ENCODE measurements around the gene ECPAS. TPM values are rescaled to one million over a fixed set of nuclear protein-coding genes. Genes with fewer than 3 reads are reported as not detected.

ECPAS gene
- total and polyA plus RNA-seq, 9 donors = 23.5 to 97.6 (median 69.7) TPM

DNA sequence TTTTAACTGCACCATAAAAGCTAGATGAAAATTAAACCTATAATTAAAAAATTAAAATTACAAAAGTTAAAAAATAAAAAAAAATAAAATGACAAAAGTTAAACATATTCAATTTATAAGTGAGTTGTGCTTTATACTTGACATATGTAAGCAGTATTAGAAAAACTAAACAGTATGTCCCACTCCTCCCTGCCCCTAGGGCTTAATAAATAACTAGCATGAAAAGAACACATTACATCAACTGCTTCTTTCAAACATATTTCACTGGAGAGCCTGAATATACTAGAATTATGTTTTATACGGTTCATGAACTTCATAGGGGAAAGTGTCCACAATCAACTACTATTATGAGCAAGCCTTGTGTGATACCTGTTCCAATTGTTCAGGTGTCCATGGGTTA is 47.6 kb downstream of the ECPAS start:
- peaks cover 2% of the 10 kb centered on the region for H3K4me1 ChIP-seq (ENCODE audit: insufficient read depth)
- no peak overlapping the region for H3K4me3 ChIP-seq
- intact Hi-C loops (cut with DNase I) = no loop called here
- no peak for TF ChIP-seq POLR2A (IDR thresholded peaks at IDR 0.05)
- no peaks in the 10 kb centered on the region for H3K9me3 ChIP-seq
- no peaks in the 10 kb centered on the region for H3K36me3 ChIP-seq
- WGBS, 3 donors = 67 to 84% (median 70%) methylated on average over 1 of the region's 1 CpG
- no peak for DNase-seq
- H3K27me3 ChIP-seq = no peaks in the 10 kb centered on the region
- no peak overlapping the region for H3K27ac ChIP-seq

DNA sequence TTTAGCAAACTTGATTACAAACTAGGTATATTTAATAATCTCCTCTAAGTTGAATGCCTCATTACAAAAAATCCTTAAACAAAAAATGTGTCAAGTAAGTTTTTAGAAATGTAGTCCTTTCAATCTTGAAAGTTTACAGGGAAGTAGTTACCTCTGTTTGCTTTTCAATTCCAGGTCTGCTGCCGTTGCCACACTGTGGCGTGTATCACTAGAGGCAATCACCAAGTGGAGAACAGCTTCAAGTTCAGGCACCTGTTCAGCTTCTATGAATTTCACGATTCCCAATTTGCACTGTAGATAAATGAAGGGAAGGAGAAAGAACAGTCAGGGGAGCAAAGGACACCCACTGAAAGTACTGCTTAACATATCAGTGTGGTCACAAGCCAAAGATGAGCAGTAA is 51.1 kb downstream of the ECPAS start:
- no peak overlapping the region for H3K27ac ChIP-seq
- 88 to 92% (median 89%) methylated on average over 3 of the region's 3 CpGs for WGBS, 3 donors
- TF ChIP-seq, protein P1, sequence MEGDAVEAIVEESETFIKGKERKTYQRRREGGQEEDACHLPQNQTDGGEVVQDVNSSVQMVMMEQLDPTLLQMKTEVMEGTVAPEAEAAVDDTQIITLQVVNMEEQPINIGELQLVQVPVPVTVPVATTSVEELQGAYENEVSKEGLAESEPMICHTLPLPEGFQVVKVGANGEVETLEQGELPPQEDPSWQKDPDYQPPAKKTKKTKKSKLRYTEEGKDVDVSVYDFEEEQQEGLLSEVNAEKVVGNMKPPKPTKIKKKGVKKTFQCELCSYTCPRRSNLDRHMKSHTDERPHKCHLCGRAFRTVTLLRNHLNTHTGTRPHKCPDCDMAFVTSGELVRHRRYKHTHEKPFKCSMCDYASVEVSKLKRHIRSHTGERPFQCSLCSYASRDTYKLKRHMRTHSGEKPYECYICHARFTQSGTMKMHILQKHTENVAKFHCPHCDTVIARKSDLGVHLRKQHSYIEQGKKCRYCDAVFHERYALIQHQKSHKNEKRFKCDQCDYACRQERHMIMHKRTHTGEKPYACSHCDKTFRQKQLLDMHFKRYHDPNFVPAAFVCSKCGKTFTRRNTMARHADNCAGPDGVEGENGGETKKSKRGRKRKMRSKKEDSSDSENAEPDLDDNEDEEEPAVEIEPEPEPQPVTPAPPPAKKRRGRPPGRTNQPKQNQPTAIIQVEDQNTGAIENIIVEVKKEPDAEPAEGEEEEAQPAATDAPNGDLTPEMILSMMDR (IDR thresholded peaks at IDR 0.05) = no peak
- TF ChIP-seq EP300 (IDR thresholded peaks at IDR 0.05) (no peak), POLR2A (IDR thresholded peaks at IDR 0.05) (no peak)
- no peak overlapping the region for H3K4me3 ChIP-seq
- H3K36me3 ChIP-seq = no peaks in the 10 kb centered on the region
- peaks cover 2% of the 10 kb centered on the region for H3K4me1 ChIP-seq (ENCODE audit: insufficient read depth)
- DNase-seq = no peak
- no peaks in the 10 kb centered on the region for H3K9me3 ChIP-seq
- intact Hi-C loops (cut with DNase I) = no loop called here
- H3K27me3 ChIP-seq = no peaks in the 10 kb centered on the region

DNA sequence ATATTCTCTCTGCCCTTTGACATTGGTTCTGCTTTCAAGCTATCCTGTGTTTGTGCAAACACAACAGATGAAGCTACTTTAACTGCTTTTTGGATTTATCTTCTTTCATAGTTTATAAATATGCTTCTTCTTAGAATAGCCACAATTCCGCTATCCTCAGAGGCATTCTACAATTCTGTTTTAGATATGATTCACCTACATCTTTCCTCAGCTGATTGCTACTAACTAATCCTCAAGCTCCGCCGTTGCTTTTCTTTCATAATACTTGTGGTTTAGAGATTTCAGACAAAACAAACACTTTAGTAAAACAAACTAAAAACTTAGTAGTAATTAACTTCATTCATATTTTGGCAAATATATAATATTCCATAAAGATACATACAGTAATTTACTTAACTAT is 52.5 kb downstream of the ECPAS start:
- no peaks in the 10 kb centered on the region for H3K9me3 ChIP-seq
- no peak overlapping the region for H3K4me3 ChIP-seq
- 28 to 52% (median 34%) methylated on average over 3 of the region's 3 CpGs for WGBS, 3 donors
- H3K36me3 ChIP-seq = no peaks in the 10 kb centered on the region
- TF ChIP-seq, protein P1 (IDR thresholded peaks at IDR 0.05) = no peak
- TF ChIP-seq POLR2A (IDR thresholded peaks at IDR 0.05) = no peak
- no peak for TF ChIP-seq EP300 (IDR thresholded peaks at IDR 0.05)
- H3K27me3 ChIP-seq = no peaks in the 10 kb centered on the region
- intact Hi-C loops (cut with DNase I) = no loop called here
- peaks cover 2% of the 10 kb centered on the region for H3K4me1 ChIP-seq (ENCODE audit: insufficient read depth)
- H3K27ac ChIP-seq = no peak overlapping the region
- DNase-seq = no peak

GRCh38 chr9:111429175-111429574 is 55.0 kb downstream of the ECPAS start:
- Histone ChIP-seq H3K36me3 (no peaks in the 10 kb centered on the region), H3K27ac (no peak overlapping the region)
- intact Hi-C loops (cut with DNase I) = no loop called here

DNA sequence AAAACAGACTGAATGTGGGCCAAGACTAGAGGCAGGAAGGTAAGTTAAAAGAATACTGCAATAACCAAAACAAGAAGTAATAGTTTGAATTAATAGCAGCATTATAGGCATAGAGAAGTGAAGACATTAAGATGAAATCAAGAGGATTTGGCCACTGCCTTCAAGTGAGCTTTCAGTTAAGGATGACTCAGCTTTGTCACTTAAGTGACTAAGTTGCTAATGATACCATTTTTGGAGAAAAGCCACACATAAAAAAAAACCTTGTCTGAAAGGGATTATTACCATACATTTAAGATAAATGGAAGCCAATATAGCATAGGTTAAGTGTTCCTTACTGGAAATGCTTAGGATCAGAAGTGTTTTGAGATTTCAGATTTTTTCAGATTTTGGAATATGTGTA is 57.0 kb downstream of the ECPAS start:
- Histone ChIP-seq H3K27ac (no peak overlapping the region), H3K27me3 (no peaks in the 10 kb centered on the region), H3K9me3 (no peaks in the 10 kb centered on the region), H3K4me1 (ENCODE audit: insufficient read depth) (peaks cover 2% of the 10 kb centered on the region), H3K36me3 (no peaks in the 10 kb centered on the region), H3K4me3 (no peak overlapping the region)
- TF ChIP-seq EP300 (IDR thresholded peaks at IDR 0.05) (no peak), POLR2A (IDR thresholded peaks at IDR 0.05) (no peak)
- TF ChIP-seq, protein P1 (IDR thresholded peaks at IDR 0.05) = no peak
- intact Hi-C loops (cut with DNase I) = no loop called here
- no peak for DNase-seq

More at GRCh38 chr9:111429175-111429574, 55.0 kb downstream of the ECPAS start:
- Histone ChIP-seq H3K4me3 (no peak overlapping the region), H3K9me3 (no peaks in the 10 kb centered on the region), H3K4me1 (ENCODE audit: insufficient read depth) (no peaks in the 10 kb centered on the region), H3K27me3 (no peaks in the 10 kb centered on the region)
- TF ChIP-seq POLR2A (IDR thresholded peaks at IDR 0.05) (no peak), EP300 (IDR thresholded peaks at IDR 0.05) (no peak)
- TF ChIP-seq, protein P1 (IDR thresholded peaks at IDR 0.05) = no peak
- no peak for DNase-seq

All from ovary (tissue), 9 donors.